Panc1 (cell line): ENCODE results near the gene SULT6B1. TPM values are rescaled to one million over a fixed set of nuclear protein-coding genes. Genes with fewer than 3 reads are reported as not detected.

Experiments used
- ATAC-seq: fragments of 200-7000 bp; cut with Tn5 transposase; 2 replicates; pipeline ENCODE4 v1.9.1; 2020; ENCODE audit warnings: mild to moderate bottlenecking, moderate library complexity
- BruUV-seq: library from RNA; stranded (reverse); fragments of 400-500 nt; replicated peaks from 2 replicates; lab custom pipeline; 2021; lab: Mats Ljungman, UMichigan
- CTCF ChIA-PET: fragments of 300-600 bp; sonication (Branson Sonifier 250); formaldehyde crosslinking; loops from one replicate; lab custom pipeline; 2022; ENCODE audit warnings: antibody characterized with exemption; lab: Charles Lee
- POLR2A ChIA-PET: fragments of 300-600 bp; sonication (Branson Sonifier 250); formaldehyde crosslinking; loops from one replicate; lab custom pipeline; 2022; ENCODE audit warnings: antibody characterized with exemption; lab: Charles Lee
- DNase-seq: peaks from one replicate; pipeline ENCODE4 v3.0.0-alpha.2; 2010; ENCODE audit warnings: low read depth, low spot score
- H3K27ac ChIP-seq: 2 replicates; pipeline ENCODE4 v1.5.1; 2011; ENCODE audit warnings: mild to moderate bottlenecking, low read length, inconsistent platforms
- H3K27me3 ChIP-seq: fragments of 200-500 bp; sonication (Bioruptor generic); 2 replicates; pipeline ENCODE4 v1.6.0; 2014; ENCODE audit warnings: low read length, inconsistent platforms; ENCODE audit not compliant: control insufficient read depth, insufficient read depth
- H3K36me3 ChIP-seq: fragments of 200-500 bp; sonication (Bioruptor generic); 2 replicates; pipeline ENCODE4 v1.5.1; 2014; ENCODE audit warnings: inconsistent platforms, mild to moderate bottlenecking, low read length, moderate library complexity; ENCODE audit not compliant: control insufficient read depth, insufficient read depth
- H3K4me1 ChIP-seq: 2 replicates; pipeline ENCODE4 v1.5.1; 2011; ENCODE audit warnings: inconsistent platforms, mild to moderate bottlenecking, low read length, moderate library complexity; ENCODE audit not compliant: control insufficient read depth, insufficient read depth
- H3K4me3 ChIP-seq, 2 experiments: 2 replicates each; pipeline ENCODE4 v1.5.1; 2011 to 2012; ENCODE audit warnings: low read depth in 2 of 2, low read length in 2 of 2, mild to moderate bottlenecking in 2 of 2, inconsistent platforms in 1 of 2, moderate library complexity in 1 of 2
- H3K9me3 ChIP-seq: fragments of 200-500 bp; sonication (Bioruptor generic); 2 replicates; pipeline ENCODE4 v1.5.1; 2014; ENCODE audit warnings: low read depth, mild to moderate bottlenecking, inconsistent platforms, low read length, moderate library complexity; ENCODE audit not compliant: control insufficient read depth, insufficient read depth
- POLR2AphosphoS5 ChIP-seq: IDR thresholded peaks from 2 replicates; pipeline ENCODE4 v1.6.1; 2012; ENCODE audit warnings: mild to moderate bottlenecking, low read depth, low read length, moderate library complexity
- SIN3A ChIP-seq: IDR thresholded peaks from 2 replicates; pipeline ENCODE4 v1.6.1; 2012; ENCODE audit warnings: low read depth, mild to moderate bottlenecking, low read length, moderate library complexity, borderline replicate concordance; ENCODE audit not compliant: insufficient read depth
- TCF7L2 ChIP-seq: IDR thresholded peaks from 2 replicates; pipeline ENCODE4 v1.6.1; 2011; ENCODE audit warnings: mild to moderate bottlenecking, low read depth, low read length, inconsistent platforms
- in situ Hi-C: cut with HindIII; loops from 2 replicates; pipeline ENCODE4 v1.10.0; 2016; ENCODE audit warnings: low sequenced_read_pairs, low pct_unique_long_range_greater_than_20kb
- intact Hi-C: fragments of 100-400 bp; cut with micrococcal nuclease; formaldehyde crosslinking; loops from one replicate; pipeline ENCODE4 v1.10.0; 2022; ENCODE audit not compliant: unreplicated experiment
- total RNA-seq: library from RNA; stranded (reverse); gene quantifications from one replicate; pipeline ENCODE4 v1.2.1, GENCODE V29; 2021; ENCODE audit not compliant: unreplicated experiment
- TF ChIP-seq, protein P1 (sequence below): fragments of 450-650 bp; IDR thresholded peaks from 2 replicates; pipeline ENCODE4 v1.5.1; 2017; ENCODE audit warnings: mild to moderate bottlenecking
- TF ChIP-seq, protein P2 (sequence below), 2 experiments: IDR thresholded peaks; 2 replicates each; pipeline ENCODE4 v1.6.1; 2011 to 2012; ENCODE audit warnings: low read depth in 2 of 2, control low read depth in 1 of 2, low read length in 1 of 2, mild to moderate bottlenecking in 1 of 2, moderate library complexity in 1 of 2; ENCODE audit not compliant: insufficient read depth in 1 of 2

Gene SULT6B1
- total RNA-seq, 1 experiment from 2014 or later: not detected

DNA sequence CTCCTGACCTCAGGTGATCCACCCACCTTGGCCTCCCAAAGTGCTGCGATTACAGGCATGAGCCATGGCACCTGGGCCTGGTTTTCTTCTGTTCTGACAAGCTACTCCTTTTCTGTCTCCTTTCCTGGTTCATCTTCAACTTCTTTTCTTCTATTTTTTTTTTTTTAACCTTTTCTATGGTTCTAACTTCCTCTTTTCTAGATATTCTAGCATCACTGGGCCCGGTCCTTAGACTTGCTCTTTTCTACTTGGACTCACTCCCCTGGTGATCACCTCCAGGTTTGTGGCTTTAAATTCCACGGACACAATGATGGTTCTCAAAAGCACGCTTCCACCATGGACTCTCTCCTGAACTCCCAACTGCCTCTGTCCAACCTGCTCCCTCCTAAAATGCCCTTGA is 33.7 kb downstream of the SULT6B1 start:
- no TSS peak for BruUV-seq
- intact Hi-C loops: no loop called here
- no peak overlapping the region for H3K27ac ChIP-seq
- ATAC-seq (no peak), DNase-seq (no peak)
- no peaks in the 10 kb centered on the region for H3K9me3 ChIP-seq
- CTCF ChIA-PET: no interaction called here
- POLR2A ChIA-PET: no interaction called here
- TF ChIP-seq POLR2AphosphoS5 (no peak), TCF7L2 (no peak), SIN3A (no peak)
- TF ChIP-seq, protein P1, sequence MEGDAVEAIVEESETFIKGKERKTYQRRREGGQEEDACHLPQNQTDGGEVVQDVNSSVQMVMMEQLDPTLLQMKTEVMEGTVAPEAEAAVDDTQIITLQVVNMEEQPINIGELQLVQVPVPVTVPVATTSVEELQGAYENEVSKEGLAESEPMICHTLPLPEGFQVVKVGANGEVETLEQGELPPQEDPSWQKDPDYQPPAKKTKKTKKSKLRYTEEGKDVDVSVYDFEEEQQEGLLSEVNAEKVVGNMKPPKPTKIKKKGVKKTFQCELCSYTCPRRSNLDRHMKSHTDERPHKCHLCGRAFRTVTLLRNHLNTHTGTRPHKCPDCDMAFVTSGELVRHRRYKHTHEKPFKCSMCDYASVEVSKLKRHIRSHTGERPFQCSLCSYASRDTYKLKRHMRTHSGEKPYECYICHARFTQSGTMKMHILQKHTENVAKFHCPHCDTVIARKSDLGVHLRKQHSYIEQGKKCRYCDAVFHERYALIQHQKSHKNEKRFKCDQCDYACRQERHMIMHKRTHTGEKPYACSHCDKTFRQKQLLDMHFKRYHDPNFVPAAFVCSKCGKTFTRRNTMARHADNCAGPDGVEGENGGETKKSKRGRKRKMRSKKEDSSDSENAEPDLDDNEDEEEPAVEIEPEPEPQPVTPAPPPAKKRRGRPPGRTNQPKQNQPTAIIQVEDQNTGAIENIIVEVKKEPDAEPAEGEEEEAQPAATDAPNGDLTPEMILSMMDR: no peak
- TF ChIP-seq, protein P2, sequence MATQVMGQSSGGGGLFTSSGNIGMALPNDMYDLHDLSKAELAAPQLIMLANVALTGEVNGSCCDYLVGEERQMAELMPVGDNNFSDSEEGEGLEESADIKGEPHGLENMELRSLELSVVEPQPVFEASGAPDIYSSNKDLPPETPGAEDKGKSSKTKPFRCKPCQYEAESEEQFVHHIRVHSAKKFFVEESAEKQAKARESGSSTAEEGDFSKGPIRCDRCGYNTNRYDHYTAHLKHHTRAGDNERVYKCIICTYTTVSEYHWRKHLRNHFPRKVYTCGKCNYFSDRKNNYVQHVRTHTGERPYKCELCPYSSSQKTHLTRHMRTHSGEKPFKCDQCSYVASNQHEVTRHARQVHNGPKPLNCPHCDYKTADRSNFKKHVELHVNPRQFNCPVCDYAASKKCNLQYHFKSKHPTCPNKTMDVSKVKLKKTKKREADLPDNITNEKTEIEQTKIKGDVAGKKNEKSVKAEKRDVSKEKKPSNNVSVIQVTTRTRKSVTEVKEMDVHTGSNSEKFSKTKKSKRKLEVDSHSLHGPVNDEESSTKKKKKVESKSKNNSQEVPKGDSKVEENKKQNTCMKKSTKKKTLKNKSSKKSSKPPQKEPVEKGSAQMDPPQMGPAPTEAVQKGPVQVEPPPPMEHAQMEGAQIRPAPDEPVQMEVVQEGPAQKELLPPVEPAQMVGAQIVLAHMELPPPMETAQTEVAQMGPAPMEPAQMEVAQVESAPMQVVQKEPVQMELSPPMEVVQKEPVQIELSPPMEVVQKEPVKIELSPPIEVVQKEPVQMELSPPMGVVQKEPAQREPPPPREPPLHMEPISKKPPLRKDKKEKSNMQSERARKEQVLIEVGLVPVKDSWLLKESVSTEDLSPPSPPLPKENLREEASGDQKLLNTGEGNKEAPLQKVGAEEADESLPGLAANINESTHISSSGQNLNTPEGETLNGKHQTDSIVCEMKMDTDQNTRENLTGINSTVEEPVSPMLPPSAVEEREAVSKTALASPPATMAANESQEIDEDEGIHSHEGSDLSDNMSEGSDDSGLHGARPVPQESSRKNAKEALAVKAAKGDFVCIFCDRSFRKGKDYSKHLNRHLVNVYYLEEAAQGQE (IDR thresholded peaks at IDR 0.05; ENCODE audit: insufficient read depth in 1 of 2, low read depth in 2 of 2, low read length in 1 of 2): no peak
- in situ Hi-C loops: no loop called here
- no peak overlapping the region for H3K4me3 ChIP-seq
- H3K36me3 ChIP-seq: no peaks in the 10 kb centered on the region
- H3K4me1 ChIP-seq: peaks cover 19% of the 10 kb centered on the region
- H3K27me3 ChIP-seq: no peaks in the 10 kb centered on the region

DNA sequence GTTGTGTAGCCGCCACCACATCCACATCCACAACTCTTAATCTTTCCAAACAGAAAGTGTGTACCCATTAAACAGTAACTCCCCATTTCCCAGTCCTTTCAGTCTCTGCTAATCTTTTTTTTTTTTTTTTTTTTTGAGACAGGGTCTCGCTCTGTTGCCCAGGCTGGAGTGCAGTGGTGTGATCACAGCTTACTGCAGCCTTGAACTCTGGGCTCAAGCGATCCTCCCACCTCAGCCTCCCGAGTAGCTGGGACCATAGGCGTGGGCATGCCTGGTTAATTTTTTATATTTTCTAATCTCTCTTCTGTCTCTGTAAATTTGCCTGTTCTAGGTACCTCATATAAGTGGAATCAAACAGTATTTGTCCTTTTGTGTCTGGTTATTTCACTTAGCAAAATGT is 35.2 kb downstream of the SULT6B1 start:
- Histone ChIP-seq H3K4me3 (no peak overlapping the region), H3K4me1 (peaks cover 23% of the 10 kb centered on the region), H3K36me3 (no peaks in the 10 kb centered on the region), H3K27ac (no peak overlapping the region), H3K9me3 (no peaks in the 10 kb centered on the region), H3K27me3 (no peaks in the 10 kb centered on the region)
- POLR2A ChIA-PET: interaction anchor here (0.6 kb wide), 1 partner anchor 203 kb away, joined by 18 read pairs; no protein-coding TSS in a partner anchor
- DNase-seq: no peak
- no peak for TF ChIP-seq SIN3A
- TF ChIP-seq, protein P1: no peak
- TF ChIP-seq, protein P2 (IDR thresholded peaks at IDR 0.05; ENCODE audit: insufficient read depth in 1 of 2, low read depth in 2 of 2, low read length in 1 of 2): no peak
- TF ChIP-seq POLR2AphosphoS5: no peak
- TF ChIP-seq TCF7L2: no peak
- in situ Hi-C loops: no loop called here
- intact Hi-C loops: no loop called here
- no peak for ATAC-seq
- no TSS peak for BruUV-seq
- CTCF ChIA-PET: no interaction called here
